Pancreas (tissue), 10 donors: ENCODE results near the gene KIF16B. TPM values are rescaled to one million over a fixed set of nuclear protein-coding genes. Genes with fewer than 3 reads are reported as not detected.
A peak's percentile ranks its signal among the peaks of the same experiment; 100 is the strongest.

Experiments used
- ATAC-seq, 4 donors: fragments of 200-7000 bp; cut with Tn5 transposase; one replicate each; pipeline versions ENCODE4 v1.8.0 to v1.9.1; 2020; ENCODE audit warnings: mild to moderate bottlenecking in 4 of 4, moderate library complexity in 4 of 4
- DNase-seq, 6 donors: peaks; one replicate each; pipeline ENCODE4 v3.0.0-alpha.2; 2020
- FAIRE-seq: peaks from 2 replicates; lab custom pipeline; 2012; peaks lifted over from hg19 to GRCh38; lab: Jason Lieb, UNC
- H3K27ac ChIP-seq, 4 donors: fragments of 200-600 bp; sonication (generic); 1 replicate in 3 of 4; 2 replicates in 1 of 4; pipeline versions ENCODE4 v1.5.0 to v1.8.0; 2020
- H3K27me3 ChIP-seq, 4 donors: fragments of 200-600 bp; one replicate each; pipeline ENCODE4 v1.8.0; 2021
- H3K36me3 ChIP-seq, 3 donors: fragments of 200-600 bp; sonication (generic) in 1 of 3; one replicate each; pipeline versions ENCODE4 v1.5.0 to v1.8.0; 2020 to 2021
- H3K4me1 ChIP-seq, 3 donors: fragments of 200-600 bp; one replicate each; pipeline ENCODE4 v1.8.0; 2021
- H3K4me3 ChIP-seq, 4 donors: fragments of 200-600 bp; sonication (generic) in 2 of 4; one replicate each; pipeline versions ENCODE4 v1.5.0 to v1.8.0; 2020 to 2021
- H3K9me3 ChIP-seq, 4 donors: fragments of 200-600 bp; one replicate each; pipeline ENCODE4 v1.8.0; 2021
- CTCF ChIP-seq, 4 donors: fragments of 200-600 bp; sonication (generic) in 3 of 4; IDR thresholded peaks; one replicate each; pipeline versions ENCODE4 v1.5.0 to v1.8.0; 2021; ENCODE audit warnings: antibody characterized with exemption in 4 of 4
- WGBS, 2 donors: extraction: QIAGEN DNeasy Blood & Tissue Kit; methylation state at CpG; one replicate each; pipeline ENCODE4 v1.1.7; 2013; 5-methylcytosine and 5-hydroxymethylcytosine counted together
- intact Hi-C, 3 donors: fragments of 100-400 bp; cut with DNase I; formaldehyde crosslinking; loops; one replicate each; pipeline versions ENCODE4 v1.11.1 to v1.14.2; 2022
- polyA plus RNA-seq, 2 donors: library from polyadenylated mRNA; stranded (reverse); fragments of 200-250 nt; gene quantifications; one replicate each; pipeline ENCODE4 v1.2.3, GENCODE V29; 2013
- total RNA-seq, 6 donors: library from RNA; stranded (reverse); fragmentation: NEBNext Ultra II Directional in 4 of 6; extraction: Animal tissue kit (Norgen Biotek cat#: 25700) in 4 of 6; gene quantifications; one replicate each; pipeline versions ENCODE4 v1.2.1 to v1.2.4, GENCODE V29; 2021 to 2023
- donor health status: healthy with polysubstance abuse.
- donor health status: DM: no; HTN: no; CAD: no; lungs with moderate emphysema.
- donor health status: DM: no; HTN: no; CAD: no.
- donor health status: control.
- donor health status: control.
- donor health status: Bipolar disorder and iron deficiency.
- donor health status: DM: yes; HTN: yes; CAD: no.
- donor health status: DM: no; HTN: no; CAD: no.
- donor health status: DM: no; HTN: no; CAD: no.
- donor health status: DM: yes; HTN: yes; CAD: no.

Gene KIF16B
- total and polyA plus RNA-seq, 8 donors: 4.4 to 12.2 (median 7.3) TPM

- DNase-seq (no peak), FAIRE-seq (peak; percentile 39), ATAC-seq (no peak)
- Histone ChIP-seq H3K36me3 (no peaks in the 10 kb centered on the region), H3K27me3 (no peaks in the 10 kb centered on the region), H3K4me1 (no peaks in the 10 kb centered on the region), H3K27ac (no peak overlapping the region), H3K4me3 (no peak overlapping the region), H3K9me3 (no peaks in the 10 kb centered on the region)
- WGBS, 2 donors: 92 to 93% methylated on average over 5 of the region's 5 CpGs
- TF ChIP-seq CTCF (IDR thresholded peaks at IDR 0.05): no peak
- intact Hi-C loops: no loop called here
Observed at GRCh38 chr20:16469395-16469905, 103.8 kb downstream of the KIF16B start.

- H3K36me3 ChIP-seq: no peaks in the 10 kb centered on the region
- peaks cover 0 to 6% (median 4%) of the 10 kb centered on the region in 3 donors for H3K4me1 ChIP-seq
- intact Hi-C loops: no loop called here
- no peak for TF ChIP-seq CTCF (IDR thresholded peaks at IDR 0.05)
- no peak overlapping the region for H3K27ac ChIP-seq
- H3K9me3 ChIP-seq: no peaks in the 10 kb centered on the region
- no peak overlapping the region for H3K4me3 ChIP-seq
- no peaks in the 10 kb centered on the region for H3K27me3 ChIP-seq
- ATAC-seq (peak in 1 of 4 donors; percentile 57), DNase-seq (no peak), FAIRE-seq (no peak)
- WGBS, 2 donors: 56 to 63% methylated on average over 5 of the region's 5 CpGs
Observed at GRCh38 chr20:16462711-16463110, 110.5 kb downstream of the KIF16B start.

- TF ChIP-seq CTCF (IDR thresholded peaks at IDR 0.05): no peak
- H3K4me3 ChIP-seq: no peak overlapping the region
- peaks cover 0 to 6% (median 4%) of the 10 kb centered on the region in 3 donors for H3K4me1 ChIP-seq
- DNase-seq (peak in 1 of 6 donors; percentile 26), FAIRE-seq (no peak), ATAC-seq (peak; percentile 40 to 93 (median 84))
- 19 to 30% methylated on average over 1 of the region's 1 CpG for WGBS, 2 donors
- H3K27ac ChIP-seq: no peak overlapping the region
- H3K27me3 ChIP-seq: no peaks in the 10 kb centered on the region
- intact Hi-C loops: no loop called here
- H3K36me3 ChIP-seq: no peaks in the 10 kb centered on the region
- no peaks in the 10 kb centered on the region for H3K9me3 ChIP-seq
Observed at GRCh38 chr20:16459019-16459700, 114.1 kb downstream of the KIF16B start.

- no peak for TF ChIP-seq CTCF (IDR thresholded peaks at IDR 0.05)
- WGBS, 2 donors: 93 to 94% methylated on average over 5 of the region's 5 CpGs
- FAIRE-seq: no peak
- Histone ChIP-seq H3K4me3 (no peak overlapping the region), H3K27ac (no peak overlapping the region), H3K9me3 (no peaks in the 10 kb centered on the region), H3K27me3 (no peaks in the 10 kb centered on the region), H3K36me3 (no peaks in the 10 kb centered on the region), H3K4me1 (peaks cover 0 to 6% (median 0%) of the 10 kb centered on the region in 3 donors)
- intact Hi-C loops: no loop called here
- no peak for DNase-seq
- ATAC-seq: no peak
Observed at GRCh38 chr20:16457514-16457913, 115.7 kb downstream of the KIF16B start.

DNA sequence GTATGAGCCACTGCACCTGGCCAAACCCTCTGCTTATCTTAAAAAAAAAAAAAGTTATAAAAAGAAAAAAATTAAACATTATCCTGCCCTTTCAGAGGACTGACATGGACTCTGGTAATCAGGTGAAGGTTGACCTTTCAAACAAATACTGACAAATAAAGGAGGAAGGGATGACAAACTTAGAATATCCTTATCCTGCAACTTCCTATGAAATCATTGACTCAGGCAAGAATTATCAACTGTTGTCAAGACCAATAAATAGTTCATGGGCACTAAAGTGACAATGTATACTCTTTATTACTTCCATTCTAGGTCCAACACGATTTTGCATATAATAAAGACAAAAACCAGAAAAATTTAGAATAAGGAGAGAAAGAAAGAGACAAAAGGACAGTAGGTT, 117.9 kb downstream of the KIF16B start:
- H3K27me3 ChIP-seq: no peaks in the 10 kb centered on the region
- H3K36me3 ChIP-seq: no peaks in the 10 kb centered on the region
- intact Hi-C loops: no loop called here
- H3K9me3 ChIP-seq: no peaks in the 10 kb centered on the region
- peaks cover 0 to 6% (median 0%) of the 10 kb centered on the region in 3 donors for H3K4me1 ChIP-seq
- H3K4me3 ChIP-seq: no peak overlapping the region
- TF ChIP-seq CTCF (IDR thresholded peaks at IDR 0.05): no peak
- H3K27ac ChIP-seq: no peak overlapping the region
- FAIRE-seq: no peak
- 48 to 62% methylated on average over 1 of the region's 1 CpG for WGBS, 2 donors
- ATAC-seq: peak in 1 of 4 donors; percentile 11
- no peak for DNase-seq
